Measurements from ENCODE around the gene MYF5. TPM values are rescaled to one million over a fixed set of nuclear protein-coding genes. Genes with fewer than 3 reads are reported as not detected.
A peak's percentile ranks its signal among the peaks of the same experiment; 100 is the strongest.

Gene MYF5
- total RNA-seq, 1 donor from 2014 or later: not detected

GRCh38 chr12:80761838-80762237 is 45.1 kb downstream of the MYF5 start:
- DNase-seq (ENCODE audit: low read depth, low spot score): no peak

GRCh38 chr12:80763874-80764273 is 47.2 kb downstream of the MYF5 start:
- DNase-seq (ENCODE audit: low read depth, low spot score): peak; percentile 1

- DNase-seq (ENCODE audit: low read depth, low spot score): no peak
These were observed 49.5 kb downstream of the MYF5 start for GRCh38 chr12:80766210-80766609.

GRCh38 chr12:80766897-80767296 is 50.2 kb downstream of the MYF5 start:
- DNase-seq (ENCODE audit: low read depth, low spot score): no peak

Other genes with a start within 250 kb of the MYF5 start
- gene MYF6, start 9.3 kb upstream of the MYF5 start, total RNA-seq: not detected in 2 replicates
- gene LIN7A, start 221.0 kb downstream of the MYF5 start, total RNA-seq: 0.07 and 0.11 TPM in 2 replicates

Measured in pulmonary artery endothelial cell (primary cell).